ENCODE measurements around the gene SRP9. TPM values are rescaled to one million over a fixed set of nuclear protein-coding genes. Genes with fewer than 3 reads are reported as not detected.
A peak's percentile ranks its signal among the peaks of the same experiment; 100 is the strongest.
"Not testable (repeated sequence)": the region's sequence is repeated elsewhere in the genome, so short reads cannot be mapped to it uniquely, and the experiment has no call there.

SRP9 gene
- total and polyA plus RNA-seq, 2 donors (not counting 1 experiment from before 2014, with no cell fraction given) = 73.4 to 117 TPM

- H3K4me1 ChIP-seq (ENCODE audit: control insufficient read depth in 2 of 2, insufficient read depth in 2 of 2, low read length in 2 of 2) = peaks cover 33 to 42% of the 10 kb centered on the region in 2 donors
- peak overlapping the region in 2 of 5 experiments; percentile 95 to 97 for H3K4me3 ChIP-seq (ENCODE audit: control extremely low read depth in 1 of 5, extremely low read depth in 1 of 5, insufficient read depth in 1 of 5, low read depth in 2 of 5, low read length in 4 of 5)
- WGBS (ENCODE audit: insufficient coverage) = 72% methylated on average over 6 of the region's 13 CpGs
- peaks cover 30% of the 10 kb centered on the region for H3K4me1 Mint-ChIP-seq
- ChIA-PET POLR2A (interaction anchor here (0.7 to 2.3 kb wide), 3 partner anchors 103 to 304 kb away, joined by 3 to 22 read pairs (median 13); partner anchors contain the start of gene TMEM63A), CTCF (interaction anchor here (0.6 to 2.6 kb wide), 7 partner anchors 9 to 304 kb away, joined by 3 to 28 read pairs (median 6); no protein-coding TSS in a partner anchor)
- H3K27me3 ChIP-seq (replicated peaks in 1 of 4; ENCODE audit: control extremely low read depth in 1 of 4, control insufficient read depth in 3 of 4, insufficient read depth in 4 of 4, low read length in 3 of 4); DNase-seq; H3K27me3 Mint-ChIP-seq; H2AFZ ChIP-seq (ENCODE audit: insufficient read depth, low read depth, low read length, poor library complexity, severe bottlenecking); H3K4me3 Mint-ChIP-seq; ATAC-seq (ENCODE audit: low read depth); H3K27ac Mint-ChIP-seq; H3K9me3 Mint-ChIP-seq (ENCODE audit: insufficient read depth); H3K9me3 ChIP-seq (ENCODE audit: control extremely low read depth in 1 of 3, control insufficient read depth in 2 of 3, insufficient read depth in 1 of 3, low read length in 2 of 3): not testable (repeated sequence)
- peak overlapping the region; percentile 99 for H3K9ac ChIP-seq (ENCODE audit: low read length)
- H3K4me2 ChIP-seq (replicated peaks; ENCODE audit: low read depth, low read length, poor library complexity, severe bottlenecking) = peak overlapping the region; percentile 79
- peaks cover 78% of the 10 kb centered on the region for H3K79me2 ChIP-seq (ENCODE audit: control insufficient read depth, insufficient read depth, low read length)
- intact Hi-C loops (cut with micrococcal nuclease) = loop anchor here (2.0 to 10.0 kb wide), 6 partner anchors 33 to 628 kb away; partner anchors contain the start of genes EPHX1, H3-3A, LBR and PARP1
- H3K36me3 ChIP-seq (replicated peaks in 1 of 2; ENCODE audit: control extremely low read depth in 1 of 2, control insufficient read depth in 1 of 2, extremely low read depth in 1 of 2, insufficient read depth in 2 of 2, low read length in 1 of 2) = peaks cover 9 to 27% of the 10 kb centered on the region in 2 experiments
- H3K27ac ChIP-seq (ENCODE audit: low read length in 2 of 2) = peak overlapping the region in 1 of 2 donors; percentile 96
- H4K20me1 ChIP-seq (ENCODE audit: control insufficient read depth, insufficient read depth, low read length, poor library complexity, severe bottlenecking) = peaks cover 24% of the 10 kb centered on the region
These were observed 1.5 kb downstream of the SRP9 start for GRCh38 chr1:225779165-225779564.

DNA sequence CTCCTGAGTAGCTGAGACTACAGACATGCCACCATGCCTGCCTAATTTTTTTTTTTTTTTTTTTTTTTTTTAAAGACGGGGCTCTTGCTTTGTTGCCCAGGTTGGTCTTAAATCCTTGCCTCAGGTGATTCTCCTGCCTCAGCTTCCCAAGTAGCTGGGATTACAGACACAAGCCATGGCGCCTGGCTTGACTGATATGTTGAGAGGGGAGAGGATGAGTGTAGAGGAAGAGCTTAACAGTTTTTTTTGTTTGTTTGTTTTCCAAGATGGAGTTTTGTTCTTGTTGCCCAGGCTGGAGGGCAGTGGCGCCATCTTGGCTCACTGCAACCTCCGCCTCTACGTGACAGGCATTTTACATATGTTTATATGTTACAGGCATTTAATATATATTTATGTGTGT is 2.5 kb downstream of the SRP9 start:
- H3K27ac Mint-ChIP-seq = no peak overlapping the region
- H3K4me1 Mint-ChIP-seq = peaks cover 30% of the 10 kb centered on the region
- CTCF ChIA-PET = interaction anchor here (1.0 to 1.2 kb wide), 2 partner anchors 29 to 305 kb away, joined by 3 to 6 read pairs; no protein-coding TSS in a partner anchor

More for the DNA sequence above, 2.5 kb downstream of the SRP9 start:
- Histone ChIP-seq H3K27me3 (replicated peaks in 1 of 4; ENCODE audit: control extremely low read depth in 1 of 4, control insufficient read depth in 3 of 4, insufficient read depth in 4 of 4, low read length in 3 of 4) (no peaks in the 10 kb centered on the region), H3K9me3 (ENCODE audit: control extremely low read depth in 1 of 3, control insufficient read depth in 2 of 3, insufficient read depth in 1 of 3, low read length in 2 of 3) (no peaks in the 10 kb centered on the region), H3K4me3 (ENCODE audit: control extremely low read depth in 1 of 5, extremely low read depth in 1 of 5, insufficient read depth in 1 of 5, low read depth in 2 of 5, low read length in 4 of 5) (no peak overlapping the region), H3K27ac (ENCODE audit: low read length in 2 of 2) (peak overlapping the region in 1 of 2 donors; percentile 31), H3K4me1 (ENCODE audit: control insufficient read depth in 2 of 2, insufficient read depth in 2 of 2, low read length in 2 of 2) (peaks cover 33 to 42% of the 10 kb centered on the region in 2 donors), H3K36me3 (replicated peaks in 1 of 2; ENCODE audit: control extremely low read depth in 1 of 2, control insufficient read depth in 1 of 2, extremely low read depth in 1 of 2, insufficient read depth in 2 of 2, low read length in 1 of 2) (peaks cover 9 to 33% of the 10 kb centered on the region in 2 experiments), H2AFZ (ENCODE audit: insufficient read depth, low read depth, low read length, poor library complexity, severe bottlenecking) (no peak overlapping the region), H3K4me2 (replicated peaks; ENCODE audit: low read depth, low read length, poor library complexity, severe bottlenecking) (peak overlapping the region; percentile 24), H3K79me2 (ENCODE audit: control insufficient read depth, insufficient read depth, low read length) (peaks cover 86% of the 10 kb centered on the region), H4K20me1 (ENCODE audit: control insufficient read depth, insufficient read depth, low read length, poor library complexity, severe bottlenecking) (peaks cover 31% of the 10 kb centered on the region), H3K9ac (ENCODE audit: low read length) (no peak overlapping the region)
- peak overlapping the region; percentile 32 for H3K4me3 Mint-ChIP-seq
- no peaks in the 10 kb centered on the region for H3K27me3 Mint-ChIP-seq
- ATAC-seq (ENCODE audit: low read depth) (no peak), DNase-seq (no peak)
- intact Hi-C loops (cut with micrococcal nuclease) = no loop called here
- 100% methylated on average over 1 of the region's 5 CpGs for WGBS (ENCODE audit: insufficient coverage)
- H3K9me3 Mint-ChIP-seq (ENCODE audit: insufficient read depth) = no peaks in the 10 kb centered on the region
- TF ChIP-seq CTCF (IDR thresholded peaks at IDR 0.05) (no peak), EZH2 (IDR thresholded peaks at IDR 0.05; ENCODE audit: borderline replicate concordance, insufficient read depth, low read depth, low read length, poor library complexity, severe bottlenecking) (no peak)
- POLR2A ChIA-PET = interaction anchor here (0.6 to 1.2 kb wide), 2 partner anchors 304 to 312 kb away, joined by 4 to 13 read pairs; no protein-coding TSS in a partner anchor
